Ascending aorta (tissue), 2 donors: Measurements from ENCODE around the gene AACS. TPM values are rescaled to one million over a fixed set of nuclear protein-coding genes. Genes with fewer than 3 reads are reported as not detected.

ENCODE experiments used
- DNase-seq, 2 donors: peaks; one replicate each; pipeline ENCODE4 v3.0.0-alpha.2; 2019; ENCODE audit warnings: low spot score in 2 of 2
- H3K27ac ChIP-seq, 2 donors: fragments of 200-600 bp; sonication (generic); one replicate each; pipeline ENCODE4 v1.5.1; 2016 to 2017; ENCODE audit warnings: mild to moderate bottlenecking in 1 of 2
- H3K27me3 ChIP-seq: fragments of 200-600 bp; sonication (generic); one replicate; pipeline ENCODE4 v1.5.1; 2017
- H3K36me3 ChIP-seq, 2 donors: fragments of 200-600 bp; sonication (generic); one replicate each; pipeline ENCODE4 v1.5.1; 2016
- H3K4me1 ChIP-seq, 2 donors: fragments of 200-600 bp; sonication (generic); one replicate each; pipeline ENCODE4 v1.5.1; 2016 to 2017; ENCODE audit warnings: mild to moderate bottlenecking in 1 of 2
- H3K4me3 ChIP-seq, 2 donors: fragments of 200-600 bp; sonication (generic); one replicate each; pipeline ENCODE4 v1.5.1; 2016 to 2017; ENCODE audit warnings: mild to moderate bottlenecking in 1 of 2
- H3K9me3 ChIP-seq, 2 donors: fragments of 200-600 bp; sonication (generic); one replicate each; pipeline ENCODE4 v1.5.1; 2016
- CTCF ChIP-seq, 3 experiments: fragments of 200-600 bp in 2 of 3; fragments of 450-650 bp in 1 of 3; sonication (generic) in 2 of 3; IDR thresholded peaks; one replicate each; pipeline ENCODE4 v1.5.1; 2016 to 2019; ENCODE audit warnings: antibody characterized with exemption in 3 of 3, mild to moderate bottlenecking in 1 of 3, moderate library complexity in 1 of 3
- intact Hi-C: fragments of 100-400 bp; cut with DNase I; formaldehyde crosslinking; loops from one replicate; pipeline ENCODE4 v1.15.1; 2023
- total RNA-seq: library from RNA; depleted of rRNA; stranded (reverse); fragments of >200 nt; gene quantifications from one replicate; pipeline ENCODE4 v1.1.0, GENCODE V29; 2016

The AACS gene
- total RNA-seq, 1 donor from 2014 or later, result 7.0 TPM

GRCh38 chr12:125186471-125187147, 121.4 kb downstream of the AACS start:
- DNase-seq, result no peak
- peaks cover 5% of the 10 kb centered on the region for H3K27me3 ChIP-seq
- intact Hi-C loops, result loop anchor here (10.0 kb wide), 1 partner anchor 148 kb away; no protein-coding TSS in a partner anchor

GRCh38 chr12:125187148-125187745, 122.0 kb downstream of the AACS start:
- H3K27me3 ChIP-seq, result peaks cover 5% of the 10 kb centered on the region
- DNase-seq, result no peak
- no peaks in the 10 kb centered on the region for H3K36me3 ChIP-seq
- intact Hi-C loops, result loop anchor here (10.0 kb wide), 1 partner anchor 148 kb away; no protein-coding TSS in a partner anchor
- peak overlapping the region; percentile 56 to 73 for H3K4me3 ChIP-seq
- H3K27ac ChIP-seq, result no peak overlapping the region
- no peak for TF ChIP-seq CTCF (IDR thresholded peaks at IDR 0.05)
- H3K4me1 ChIP-seq, result peaks cover 0 to 14% of the 10 kb centered on the region in 2 donors
- no peaks in the 10 kb centered on the region for H3K9me3 ChIP-seq

More at GRCh38 chr12:125186471-125187147, 121.4 kb downstream of the AACS start:
- TF ChIP-seq CTCF (IDR thresholded peaks at IDR 0.05), result no peak
- Histone ChIP-seq H3K4me1 (peaks cover 0 to 14% of the 10 kb centered on the region in 2 donors), H3K4me3 (peak overlapping the region; percentile 56 to 73), H3K27ac (no peak overlapping the region), H3K36me3 (no peaks in the 10 kb centered on the region), H3K9me3 (no peaks in the 10 kb centered on the region)

- no peaks in the 10 kb centered on the region for H3K36me3 ChIP-seq
- no peak for DNase-seq
- peaks cover 5% of the 10 kb centered on the region for H3K27me3 ChIP-seq
- H3K4me1 ChIP-seq, result peaks cover 0 to 14% of the 10 kb centered on the region in 2 donors
- no peak overlapping the region for H3K27ac ChIP-seq
- no peak for TF ChIP-seq CTCF (IDR thresholded peaks at IDR 0.05)
- no peaks in the 10 kb centered on the region for H3K9me3 ChIP-seq
- peak overlapping the region; percentile 56 to 73 for H3K4me3 ChIP-seq
- intact Hi-C loops, result loop anchor here (10.0 kb wide), 1 partner anchor 147 kb away; no protein-coding TSS in a partner anchor
Observed at GRCh38 chr12:125187780-125188741, 122.8 kb downstream of the AACS start.

- peaks cover 5% of the 10 kb centered on the region for H3K27me3 ChIP-seq
- no peak for DNase-seq
- no peak for TF ChIP-seq CTCF (IDR thresholded peaks at IDR 0.05)
- intact Hi-C loops, result loop anchor here (10.0 kb wide), 1 partner anchor 146 kb away; no protein-coding TSS in a partner anchor
- no peaks in the 10 kb centered on the region for H3K9me3 ChIP-seq
- no peak overlapping the region for H3K27ac ChIP-seq
- H3K4me1 ChIP-seq, result peaks cover 0 to 9% of the 10 kb centered on the region in 2 donors
- H3K36me3 ChIP-seq, result no peaks in the 10 kb centered on the region
- H3K4me3 ChIP-seq, result no peak overlapping the region
Observed at GRCh38 chr12:125189015-125189414, 123.8 kb downstream of the AACS start.

- no peak overlapping the region for H3K4me3 ChIP-seq
- peaks cover 5% of the 10 kb centered on the region for H3K27me3 ChIP-seq
- no peak overlapping the region for H3K27ac ChIP-seq
- peaks cover 0 to 9% of the 10 kb centered on the region in 2 donors for H3K4me1 ChIP-seq
- TF ChIP-seq CTCF (IDR thresholded peaks at IDR 0.05), result no peak
- H3K9me3 ChIP-seq, result no peaks in the 10 kb centered on the region
- no peaks in the 10 kb centered on the region for H3K36me3 ChIP-seq
- no peak for DNase-seq
- intact Hi-C loops, result loop anchor here (10.0 kb wide), 1 partner anchor 145 kb away; no protein-coding TSS in a partner anchor
Observed at GRCh38 chr12:125189502-125189901, 124.3 kb downstream of the AACS start.
